Prostate gland (tissue), 2 donors: ENCODE data around the gene TBXA2R. TPM values are rescaled to one million over a fixed set of nuclear protein-coding genes. Genes with fewer than 3 reads are reported as not detected.

ENCODE experiments used
- DNase-seq: peaks from one replicate; pipeline ENCODE4 v3.0.0-alpha.2; 2019; ENCODE audit warnings: low spot score
- H3K27ac ChIP-seq, 2 donors: fragments of 200-600 bp; sonication (generic); 2 replicates each; pipeline ENCODE4 v1.5.1; 2017 to 2019
- H3K27me3 ChIP-seq: fragments of 200-600 bp; sonication (generic); replicated peaks from 2 replicates; pipeline ENCODE4 v1.5.1; 2019; ENCODE audit not compliant: insufficient read depth
- H3K36me3 ChIP-seq, 2 donors: fragments of 200-600 bp; sonication (generic); 1 replicate in 1 of 2; 2 replicates in 1 of 2; pipeline versions ENCODE4 v1.5.1 to v1.8.1; 2017 to 2019
- H3K4me1 ChIP-seq: fragments of 200-600 bp; sonication (generic); replicated peaks from 2 replicates; pipeline ENCODE4 v1.5.1; 2019
- H3K4me3 ChIP-seq, 2 donors: fragments of 200-600 bp; sonication (generic); 2 replicates each; pipeline ENCODE4 v1.5.1; 2017 to 2019
- H3K9me3 ChIP-seq: fragments of 200-600 bp; sonication (generic); 2 replicates; pipeline ENCODE4 v1.5.1; 2017
- CTCF ChIP-seq, 4 experiments: fragments of 200-600 bp in 2 of 4; fragments of 450-650 bp in 2 of 4; sonication (generic) in 2 of 4; IDR thresholded peaks; 1 replicate in 3 of 4; 2 replicates in 1 of 4; pipeline ENCODE4 v1.5.1; 2016 to 2019; ENCODE audit warnings: antibody characterized with exemption in 4 of 4, mild to moderate bottlenecking in 2 of 4, moderate library complexity in 2 of 4
- POLR2A ChIP-seq: fragments of 450-650 bp; IDR thresholded peaks from one replicate; pipeline ENCODE4 v1.6.1; 2016; ENCODE audit warnings: antibody characterized with exemption, mild to moderate bottlenecking
- POLR2AphosphoS5 ChIP-seq: sonication (generic); formaldehyde crosslinking; IDR thresholded peaks from one replicate; pipeline ENCODE4 v1.6.1; 2017; ENCODE audit warnings: antibody characterized with exemption
- WGBS: methylation state at CpG from one replicate; pipeline ENCODE4 v1.1.5; 2018; 5-methylcytosine and 5-hydroxymethylcytosine counted together
- intact Hi-C: fragments of 100-400 bp; cut with DNase I; formaldehyde crosslinking; loops from one replicate; pipeline ENCODE4 v1.14.2; 2022
- total RNA-seq, 2 donors: library from RNA; depleted of rRNA; stranded (reverse); fragments of >200 nt; gene quantifications; one replicate each; pipeline ENCODE4 v1.1.0, GENCODE V29; 2016

TBXA2R gene
- total RNA-seq, 2 donors from 2014 or later, result 1.1 to 4.0 TPM

GRCh38 chr19:3623716-3624115 is 17.0 kb upstream of the TBXA2R start:
- intact Hi-C loops, result no loop called here
- H3K4me1 ChIP-seq, result peaks cover 7% of the 10 kb centered on the region
- DNase-seq, result no peak
- no peaks in the 10 kb centered on the region for H3K27me3 ChIP-seq
- no peaks in the 10 kb centered on the region for H3K9me3 ChIP-seq
- H3K36me3 ChIP-seq, result peaks cover 0 to 6% of the 10 kb centered on the region in 2 donors
- no peak overlapping the region for H3K27ac ChIP-seq
- WGBS, result 91% methylated on average over 18 of the region's 34 CpGs
- TF ChIP-seq CTCF (IDR thresholded peaks at IDR 0.05), result no peak
- TF ChIP-seq POLR2AphosphoS5, result no peak
- TF ChIP-seq POLR2A, result no peak
- no peak overlapping the region for H3K4me3 ChIP-seq

- intact Hi-C loops, result no loop called here
- Histone ChIP-seq H3K4me1 (peaks cover 7% of the 10 kb centered on the region), H3K36me3 (peaks cover 0 to 6% of the 10 kb centered on the region in 2 donors), H3K4me3 (no peak overlapping the region), H3K9me3 (no peaks in the 10 kb centered on the region), H3K27ac (no peak overlapping the region), H3K27me3 (no peaks in the 10 kb centered on the region)
- 90% methylated on average over 12 of the region's 12 CpGs for WGBS
- DNase-seq, result no peak
- TF ChIP-seq POLR2A (no peak), CTCF (IDR thresholded peaks at IDR 0.05) (no peak), POLR2AphosphoS5 (no peak)
Measured at GRCh38 chr19:3622224-3622623, 15.5 kb upstream of the TBXA2R start.

DNA sequence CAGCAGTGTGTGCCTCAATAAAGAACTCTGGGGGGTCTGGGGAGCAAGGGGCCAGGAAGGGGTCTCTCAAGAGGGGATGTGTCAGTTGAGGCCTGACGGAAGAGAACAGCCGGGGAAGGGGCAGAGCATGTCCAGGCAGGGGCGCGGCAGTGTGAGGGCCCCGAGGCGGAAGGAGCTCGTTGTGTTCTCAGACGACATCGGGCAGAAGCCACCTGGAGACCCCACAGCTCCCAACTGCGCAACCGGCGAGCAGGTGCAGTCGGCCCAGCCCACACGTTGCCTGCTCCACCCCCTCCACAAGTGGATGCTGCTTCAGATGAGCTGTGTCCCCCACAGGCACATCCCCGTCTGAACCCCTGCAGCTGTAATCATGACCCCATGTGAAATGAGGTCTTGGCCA is 15.0 kb upstream of the TBXA2R start:
- intact Hi-C loops, result no loop called here
- Histone ChIP-seq H3K4me1 (peaks cover 7% of the 10 kb centered on the region), H3K4me3 (no peak overlapping the region), H3K27me3 (no peaks in the 10 kb centered on the region), H3K9me3 (no peaks in the 10 kb centered on the region), H3K36me3 (peaks cover 0 to 6% of the 10 kb centered on the region in 2 donors), H3K27ac (no peak overlapping the region)
- TF ChIP-seq POLR2AphosphoS5, result no peak
- TF ChIP-seq POLR2A, result no peak
- no peak for TF ChIP-seq CTCF (IDR thresholded peaks at IDR 0.05)
- DNase-seq, result no peak
- WGBS, result 91% methylated on average over 15 of the region's 15 CpGs

- no peak for DNase-seq
- H3K9me3 ChIP-seq, result no peaks in the 10 kb centered on the region
- WGBS, result 92% methylated on average over 23 of the region's 24 CpGs
- H3K27me3 ChIP-seq, result no peaks in the 10 kb centered on the region
- TF ChIP-seq POLR2A (no peak), POLR2AphosphoS5 (no peak), CTCF (IDR thresholded peaks at IDR 0.05) (no peak)
- no peak overlapping the region for H3K27ac ChIP-seq
- H3K4me1 ChIP-seq, result peaks cover 7% of the 10 kb centered on the region
- peaks cover 0 to 6% of the 10 kb centered on the region in 2 donors for H3K36me3 ChIP-seq
- intact Hi-C loops, result no loop called here
- H3K4me3 ChIP-seq, result no peak overlapping the region
Measured at GRCh38 chr19:3620817-3621547, 14.3 kb upstream of the TBXA2R start.
